Astrocyte of the spinal cord (primary cell): ENCODE results near the gene OS9.

Experiments
- DNase-seq: peaks from one replicate; pipeline ENCODE4 v3.0.0; 2011; ENCODE audit warnings: low read depth, low spot score
- H3K4me3 ChIP-seq: 2 replicates; pipeline ENCODE4 v1.5.1; 2011; ENCODE audit warnings: low read depth, mild to moderate bottlenecking, low read length, moderate library complexity
- in situ Hi-C: cut with HindIII; loops from 2 replicates; pipeline ENCODE4 v1.10.0; 2017; ENCODE audit warnings: low sequenced_read_pairs
- TF ChIP-seq, protein P1 (sequence below): IDR thresholded peaks from 2 replicates; pipeline ENCODE4 v1.5.1; 2012; ENCODE audit warnings: low read depth, mild to moderate bottlenecking, low read length, inconsistent platforms

Gene OS9

DNA sequence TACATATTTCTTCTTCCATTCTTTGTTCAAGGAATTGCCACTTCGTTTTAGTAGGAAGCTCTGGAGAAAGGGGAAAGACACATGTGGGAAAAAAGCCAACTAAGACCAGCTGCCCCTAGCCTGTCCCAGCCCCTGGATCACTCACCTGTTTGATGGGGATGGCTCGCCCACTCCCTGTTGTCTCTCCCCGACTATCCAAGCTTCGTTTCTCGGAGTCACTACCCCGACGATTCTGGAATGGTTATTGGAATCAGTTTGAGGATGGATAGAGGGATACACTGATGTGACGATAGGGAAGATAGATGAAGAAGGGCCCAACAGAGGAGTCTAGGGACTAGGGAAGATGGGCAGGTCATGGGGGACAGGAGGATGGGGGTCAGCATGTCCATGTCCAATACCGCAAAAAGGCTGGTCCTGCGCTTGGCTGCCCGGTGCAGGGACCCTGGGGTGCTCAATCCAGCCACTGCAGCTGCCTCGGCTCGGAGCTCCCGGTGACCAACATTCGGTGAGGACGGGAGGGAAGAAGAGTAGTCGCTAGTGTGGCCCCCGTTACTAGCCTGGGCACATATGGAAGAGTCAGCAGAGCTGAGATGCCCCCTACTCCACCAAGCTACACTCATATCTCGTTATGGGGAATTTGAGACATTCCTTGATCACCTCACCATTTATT, 37.6 kb downstream of the OS9 start:
- DNase-seq: no peak
- H3K4me3 ChIP-seq: no peak overlapping the region
- TF ChIP-seq, protein P1, sequence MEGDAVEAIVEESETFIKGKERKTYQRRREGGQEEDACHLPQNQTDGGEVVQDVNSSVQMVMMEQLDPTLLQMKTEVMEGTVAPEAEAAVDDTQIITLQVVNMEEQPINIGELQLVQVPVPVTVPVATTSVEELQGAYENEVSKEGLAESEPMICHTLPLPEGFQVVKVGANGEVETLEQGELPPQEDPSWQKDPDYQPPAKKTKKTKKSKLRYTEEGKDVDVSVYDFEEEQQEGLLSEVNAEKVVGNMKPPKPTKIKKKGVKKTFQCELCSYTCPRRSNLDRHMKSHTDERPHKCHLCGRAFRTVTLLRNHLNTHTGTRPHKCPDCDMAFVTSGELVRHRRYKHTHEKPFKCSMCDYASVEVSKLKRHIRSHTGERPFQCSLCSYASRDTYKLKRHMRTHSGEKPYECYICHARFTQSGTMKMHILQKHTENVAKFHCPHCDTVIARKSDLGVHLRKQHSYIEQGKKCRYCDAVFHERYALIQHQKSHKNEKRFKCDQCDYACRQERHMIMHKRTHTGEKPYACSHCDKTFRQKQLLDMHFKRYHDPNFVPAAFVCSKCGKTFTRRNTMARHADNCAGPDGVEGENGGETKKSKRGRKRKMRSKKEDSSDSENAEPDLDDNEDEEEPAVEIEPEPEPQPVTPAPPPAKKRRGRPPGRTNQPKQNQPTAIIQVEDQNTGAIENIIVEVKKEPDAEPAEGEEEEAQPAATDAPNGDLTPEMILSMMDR: no peak
- in situ Hi-C loops: no loop called here

DNA sequence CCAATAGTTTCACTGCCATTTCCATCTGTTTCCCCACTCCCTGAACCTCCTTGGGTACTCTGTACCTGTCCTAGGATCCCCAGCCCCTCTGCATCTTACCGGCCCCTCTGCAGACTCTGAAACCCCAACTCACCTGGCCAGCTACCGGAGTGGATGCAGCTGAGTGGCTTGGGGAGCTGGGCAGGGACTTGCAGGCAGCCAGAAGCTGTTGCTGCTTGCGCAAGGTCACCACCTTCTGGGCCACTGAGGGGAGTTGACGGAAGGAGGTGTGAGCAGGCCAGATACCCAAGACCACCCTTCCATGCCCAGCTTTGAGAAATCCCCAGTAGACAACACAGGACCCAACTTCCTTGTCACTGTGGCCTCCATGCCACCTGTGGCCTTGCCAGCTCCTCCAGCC, 38.3 kb downstream of the OS9 start:
- TF ChIP-seq, protein P1: no peak
- no peak overlapping the region for H3K4me3 ChIP-seq
- no peak for DNase-seq
- in situ Hi-C loops: no loop called here

DNA sequence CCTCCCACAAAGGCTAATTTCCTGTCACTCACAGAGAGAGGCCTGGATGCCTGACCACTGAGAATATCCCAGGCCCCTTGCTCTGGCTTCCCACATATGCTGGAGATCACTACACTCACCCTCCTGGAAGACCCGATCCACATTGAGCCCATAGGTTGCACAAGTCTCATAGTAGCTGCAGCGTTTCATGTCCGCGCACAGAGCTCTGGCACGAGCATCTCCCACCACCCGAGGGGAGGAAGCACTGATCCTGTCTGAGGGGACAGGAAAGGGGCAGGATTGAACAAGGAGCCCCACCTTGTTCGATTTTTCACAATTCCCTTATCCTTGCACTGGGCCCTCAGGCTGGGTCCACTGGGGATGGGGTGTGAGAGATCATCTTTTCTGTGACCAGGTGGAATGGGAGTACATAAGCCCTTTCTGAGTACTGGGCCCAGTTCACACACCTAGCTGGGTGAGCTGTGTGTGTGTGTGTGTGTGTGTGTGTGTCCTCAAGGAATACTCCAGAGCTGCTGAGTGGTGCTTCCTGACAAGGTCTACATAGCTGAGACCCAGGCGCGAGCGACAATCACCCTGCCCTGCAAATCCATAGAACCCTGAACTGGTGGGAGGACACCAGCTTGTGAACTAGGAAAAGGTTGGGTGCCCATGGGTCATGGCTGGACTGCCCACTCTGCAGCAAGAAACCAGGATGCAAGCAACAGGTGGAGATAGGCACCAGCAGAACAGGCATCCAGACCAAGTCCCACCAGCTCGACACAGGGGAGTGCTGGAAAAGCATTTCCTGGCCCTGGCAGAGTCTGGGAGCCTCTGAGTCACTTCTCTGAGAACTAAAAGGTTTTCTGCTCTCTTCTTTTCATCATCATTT, 39.0 kb downstream of the OS9 start:
- no peak for DNase-seq
- no peak overlapping the region for H3K4me3 ChIP-seq

GRCh38 chr12:57733928-57734327, 40.0 kb downstream of the OS9 start:
- no peak for DNase-seq
- H3K4me3 ChIP-seq: no peak overlapping the region
- in situ Hi-C loops: no loop called here
- TF ChIP-seq, protein P1: no peak

More for the DNA sequence above, 39.0 kb downstream of the OS9 start:
- TF ChIP-seq, protein P1: no peak
- in situ Hi-C loops: no loop called here

- TF ChIP-seq, protein P1: no peak
- no peak overlapping the region for H3K4me3 ChIP-seq
- no peak for DNase-seq
- in situ Hi-C loops: no loop called here
These were observed 40.7 kb downstream of the OS9 start for GRCh38 chr12:57734591-57734990.

GRCh38 chr12:57735198-57735855, 41.4 kb downstream of the OS9 start:
- in situ Hi-C loops: no loop called here
- TF ChIP-seq, protein P1: no peak
- H3K4me3 ChIP-seq: no peak overlapping the region
- no peak for DNase-seq
